ENCODE data around the gene SUSD1. TPM values are rescaled to one million over a fixed set of nuclear protein-coding genes. Genes with fewer than 3 reads are reported as not detected.

SUSD1 gene
- total and polyA plus RNA-seq, 2 of the 13 experiments (the other 11 are each of a cell fraction or from before 2014, with no cell fraction given) = 25.9 to 32.3 TPM

DNA sequence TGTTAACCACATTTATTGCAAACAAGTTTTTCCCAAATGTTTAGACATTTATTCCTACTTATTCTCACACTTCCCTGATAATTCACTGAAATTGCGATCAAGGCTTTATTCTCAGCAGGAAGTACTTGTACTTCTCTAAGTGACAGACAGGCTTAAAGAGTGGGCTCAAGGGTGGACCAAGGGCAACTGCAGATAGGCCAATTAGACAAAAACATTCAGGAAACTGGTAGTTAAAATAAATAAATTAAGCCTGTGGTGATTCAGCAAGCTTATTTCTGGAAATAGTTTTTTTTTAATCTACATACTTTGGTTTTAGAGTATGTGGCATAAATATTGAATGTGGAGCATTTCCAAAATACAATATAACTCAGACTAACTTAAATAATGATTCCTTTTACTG is 142.4 kb downstream of the SUSD1 start:
- Histone ChIP-seq H2AFZ (ENCODE audit: low read length) (no peak overlapping the region), H3K27ac (ENCODE audit: extremely low read length, insufficient read depth, low read length) (no peak overlapping the region), H3K36me3 (replicated peaks in 1 of 2; ENCODE audit: control insufficient read depth in 1 of 2, insufficient read depth in 2 of 2, low read length in 2 of 2) (peaks cover 1 to 4% of the 10 kb centered on the region in 2 experiments; a peak in 2 of 5 replicates), H3K27me3 (ENCODE audit: control insufficient read depth in 1 of 2, insufficient read depth in 2 of 2, low read length in 2 of 2) (no peaks in the 10 kb centered on the region), H4K20me1 (ENCODE audit: insufficient read depth, low read length) (no peaks in the 10 kb centered on the region; the same call in 1 of the 2 replicates), H3K79me2 (ENCODE audit: insufficient read depth, low read length) (no peaks in the 10 kb centered on the region), H3K9me3 (ENCODE audit: low read length) (no peaks in the 10 kb centered on the region), H3K4me1 (ENCODE audit: insufficient read depth, low read length) (peaks cover 24% of the 10 kb centered on the region), H3K4me3 (replicated peaks in 1 of 3; ENCODE audit: insufficient read depth in 1 of 3, low read depth in 2 of 3, low read length in 3 of 3) (no peak overlapping the region), H3K4me2 (ENCODE audit: low read depth, low read length) (no peak overlapping the region), H3K9ac (ENCODE audit: insufficient read depth, low read depth, low read length) (no peak overlapping the region)
- no peak for FAIRE-seq
- 91% methylated on average over 1 of the region's 1 CpG for whole genome bisulfite sequencing (ENCODE audit: low lambda C conversion rate)
- ATAC-seq = no peak
- CTCF ChIA-PET (ENCODE audit: low intra/inter-chr PET ratio, low total read pairs) = no interaction called here
- POLR2A ChIA-PET = no interaction called here
- no TSS peak for BruUV-seq (replicated peaks)
- intact Hi-C loops (cut with micrococcal nuclease; ENCODE audit: unreplicated experiment) = no loop called here
- no peak for DNase-seq (ENCODE audit: low spot score)
- TF ChIP-seq, protein P1, sequence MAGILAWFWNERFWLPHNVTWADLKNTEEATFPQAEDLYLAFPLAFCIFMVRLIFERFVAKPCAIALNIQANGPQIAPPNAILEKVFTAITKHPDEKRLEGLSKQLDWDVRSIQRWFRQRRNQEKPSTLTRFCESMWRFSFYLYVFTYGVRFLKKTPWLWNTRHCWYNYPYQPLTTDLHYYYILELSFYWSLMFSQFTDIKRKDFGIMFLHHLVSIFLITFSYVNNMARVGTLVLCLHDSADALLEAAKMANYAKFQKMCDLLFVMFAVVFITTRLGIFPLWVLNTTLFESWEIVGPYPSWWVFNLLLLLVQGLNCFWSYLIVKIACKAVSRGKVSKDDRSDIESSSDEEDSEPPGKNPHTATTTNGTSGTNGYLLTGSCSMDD (CRISPR knock-in tag; IDR thresholded peaks at IDR 0.05) = no peak
- TF ChIP-seq HIC2 (CRISPR knock-in tag; IDR thresholded peaks at IDR 0.05; ENCODE audit: low read depth) = no peak
- TF ChIP-seq ATF2 (CRISPR knock-in tag; IDR thresholded peaks at IDR 0.05) = no peak
- TF ChIP-seq ZNF781 (CRISPR knock-in tag; IDR thresholded peaks at IDR 0.05; ENCODE audit: borderline replicate concordance, not compliant biosample characterization) = no peak
- in situ Hi-C loops (cut with HindIII; ENCODE audit: extremely low pct_ligation_motif_present, low pct_unique_long_range_greater_than_20kb) = no loop called here

Data from HepG2 (cell line).